GM12878 (cell line): ENCODE measurements around the gene QRFP. TPM values are rescaled to one million over a fixed set of nuclear protein-coding genes. Genes with fewer than 3 reads are reported as not detected.

Source experiments
- ATAC-seq: fragments of 200-7000 bp; cut with Tn5 transposase; 3 replicates; pipeline ENCODE4 v1.9.1; 2020; ENCODE audit warnings: mild to moderate bottlenecking, moderate library complexity
- BruUV-seq: library from RNA; stranded (reverse); fragments of 400-500 nt; replicated peaks from 2 replicates; lab custom pipeline; 2021; lab: Mats Ljungman, UMichigan
- CTCF ChIA-PET: fragments of 300-600 bp; sonication (Branson Sonifier 250); formaldehyde crosslinking; extraction: SDS; loops from one replicate; lab custom pipeline; 2021; ENCODE audit warnings: inconsistent platforms; lab: Yijun Ruan, JAX
- POLR2A ChIA-PET: fragments of 350-600 bp; formaldehyde crosslinking; extraction: SDS; loops from one replicate; lab custom pipeline; 2021; ENCODE audit warnings: inconsistent platforms; lab: Charles Lee
- RAD21 ChIA-PET: fragments of 300-600 bp; sonication (Branson Sonifier 250); formaldehyde crosslinking; loops from one replicate; lab custom pipeline; 2023; ENCODE audit warnings: antibody characterized with exemption; ENCODE audit not compliant: unreplicated experiment; lab: Charles Lee
- SMC1A ChIA-PET: fragments of 300-600 bp; sonication (Branson Sonifier 250); formaldehyde crosslinking; loops from one replicate; lab custom pipeline; 2023; ENCODE audit not compliant: unreplicated experiment, uncharacterized antibody; lab: Charles Lee
- DNase-seq: peaks from one replicate; pipeline ENCODE4 v3.0.0-alpha.2; 2011; ENCODE audit warnings: low read depth, low spot score
- FAIRE-seq: peaks from 3 replicates; lab custom pipeline; 2011; peaks lifted over from hg19 to GRCh38; lab: Jason Lieb, UNC
- H2AFZ ChIP-seq: 2 replicates; pipeline ENCODE4 v1.6.0; 2011; ENCODE audit warnings: low read depth, low read length, control low read depth; ENCODE audit not compliant: control insufficient read depth
- H3K27ac ChIP-seq: 2 replicates; pipeline ENCODE4 v1.5.1; 2011; ENCODE audit warnings: control low read depth; ENCODE audit not compliant: control insufficient read depth, insufficient read depth
- H3K27me3 ChIP-seq, 2 experiments: replicated peaks in 1 of 2; 2 replicates each; pipeline versions ENCODE4 v1.6.0 to v1.6.1; 2011; ENCODE audit warnings: low read length in 1 of 2; ENCODE audit not compliant: control insufficient read depth in 2 of 2, insufficient read depth in 2 of 2
- H3K36me3 ChIP-seq, 2 experiments: 2 replicates each; pipeline ENCODE4 v1.5.1; 2011; ENCODE audit warnings: low read length in 1 of 2; ENCODE audit not compliant: control insufficient read depth in 2 of 2, insufficient read depth in 2 of 2
- H3K4me1 ChIP-seq: 2 replicates; pipeline ENCODE4 v1.6.1; 2011; ENCODE audit warnings: mild to moderate bottlenecking, low read length, moderate library complexity, mixed read lengths; ENCODE audit not compliant: control insufficient read depth, insufficient read depth
- H3K4me2 ChIP-seq: 2 replicates; pipeline ENCODE4 v1.6.0; 2011; ENCODE audit warnings: control low read depth; ENCODE audit not compliant: control insufficient read depth, insufficient read depth
- H3K4me3 ChIP-seq: fragments of 200-600 bp; sonication (generic); 2 replicates; pipeline ENCODE4 v1.5.1; 2016
- H3K79me2 ChIP-seq: 2 replicates; pipeline ENCODE4 v1.6.0; 2011; ENCODE audit warnings: low read length; ENCODE audit not compliant: control insufficient read depth, insufficient read depth
- H3K9ac ChIP-seq: 2 replicates; pipeline ENCODE4 v1.8.0; 2011; ENCODE audit warnings: low read length, control low read depth, mixed read lengths; ENCODE audit not compliant: control insufficient read depth, insufficient read depth
- H3K9me3 ChIP-seq: replicated peaks from 3 replicates; pipeline ENCODE4 v1.5.1; 2011; ENCODE audit warnings: mild to moderate bottlenecking, low read length; ENCODE audit not compliant: control insufficient read depth, insufficient read depth
- H4K20me1 ChIP-seq: 2 replicates; pipeline ENCODE4 v1.6.0; 2011; ENCODE audit not compliant: control insufficient read depth, insufficient read depth
- CHD2 ChIP-seq: IDR thresholded peaks from 2 replicates; pipeline ENCODE4 v1.6.1; 2011; ENCODE audit warnings: low read depth, low read length, improper control_type of control experiment, borderline replicate concordance
- DPF2 ChIP-seq: fragments of 450-650 bp; IDR thresholded peaks from 2 replicates; pipeline ENCODE4 v1.6.1; 2017; ENCODE audit warnings: mild to moderate bottlenecking
- EP300 ChIP-seq, 2 experiments: fragments of 150-350 bp in 1 of 2; IDR thresholded peaks; 2 replicates each; pipeline ENCODE4 v1.6.1; 2011 to 2012; ENCODE audit warnings: low read depth in 2 of 2, low read length in 2 of 2, borderline replicate concordance in 1 of 2, improper control_type of control experiment in 1 of 2, inconsistent platforms in 1 of 2; ENCODE audit not compliant: control insufficient read depth in 1 of 2
- HCFC1 ChIP-seq: fragments of 150-350 bp; IDR thresholded peaks from 2 replicates; pipeline ENCODE4 v1.6.1; 2014; ENCODE audit warnings: low read length
- MXI1 ChIP-seq: fragments of 150-350 bp; IDR thresholded peaks from 2 replicates; pipeline ENCODE4 v1.6.1; 2011; ENCODE audit warnings: low read depth, mild to moderate bottlenecking, inconsistent platforms, low read length, improper control_type of control experiment
- POU2F2 ChIP-seq: IDR thresholded peaks from 3 replicates; pipeline ENCODE4 v1.6.1; 2011; ENCODE audit warnings: low read depth, mild to moderate bottlenecking, low read length, borderline replicate concordance
- RB1 ChIP-seq: fragments of 450-650 bp; formaldehyde crosslinking; IDR thresholded peaks from 2 replicates; pipeline ENCODE4 v1.6.1; 2017; ENCODE audit warnings: mild to moderate bottlenecking, borderline replicate concordance
- WGBS: methylation state at CpG from one replicate; pipeline ENCODE4 v1.1.6; 2016; ENCODE audit warnings: low lambda C conversion rate; ENCODE audit not compliant: insufficient replicate concordance, insufficient coverage; ENCODE audit errors: missing lambda C conversion rate; 5-methylcytosine and 5-hydroxymethylcytosine counted together
- in situ Hi-C: fragments of 300-500 bp; cut with MboI; formaldehyde crosslinking; loops from 9 replicates; pipeline ENCODE4 v1.14.3; 2018; ENCODE audit warnings: mixed read lengths
- intact Hi-C: fragments of 100-400 bp; cut with micrococcal nuclease; formaldehyde crosslinking; loops from one replicate; pipeline ENCODE4 v1.14.2; 2022; ENCODE audit not compliant: unreplicated experiment
- polyA plus RNA-seq, 11 experiments: library from polyadenylated mRNA; depleted of rRNA in 4 of 11; unstranded in 6 of 11; stranded (reverse) in 5 of 11; fragments of >200 nt; fragmentation: Nextera tagmentation in 4 of 11; fragmentation: Illumina TruSeq in 1 of 11; extraction: Ambion mirVana in 4 of 11; extraction: Trizol in 1 of 11; gene quantifications; 1 replicate in 1 of 11; 2 replicates in 10 of 11; pipeline versions ENCODE4 v1.2.1 to v1.2.3, GENCODE V29; 2011 to 2016; ENCODE audit warnings: inconsistent platforms in 2 of 11, missing spikeins in 2 of 11, low read depth in 1 of 11
- total RNA-seq, 4 experiments: library from RNA; depleted of rRNA in 3 of 4; stranded (reverse); fragments of >200 nt in 3 of 4; fragmentation: Illumina TruSeq in 1 of 4; extraction: Trizol in 1 of 4; gene quantifications; 2 replicates each; pipeline versions ENCODE4 v1.2.1 to v1.2.3, GENCODE V29; 2013 to 2021
- TF ChIP-seq, protein P1 (sequence below): fragments of 450-650 bp; IDR thresholded peaks from 2 replicates; pipeline ENCODE4 v1.6.1; 2017; ENCODE audit warnings: mild to moderate bottlenecking
- TF ChIP-seq, protein P2 (sequence below): fragments of 450-650 bp; IDR thresholded peaks from 2 replicates; pipeline ENCODE4 v1.6.1; 2017; ENCODE audit warnings: antibody characterized with exemption, mild to moderate bottlenecking, moderate library complexity

The QRFP gene
- total and polyA plus RNA-seq, 10 of the 15 experiments (the other 5 are each of a cell fraction or from before 2014, with no cell fraction given), result not detected

DNA sequence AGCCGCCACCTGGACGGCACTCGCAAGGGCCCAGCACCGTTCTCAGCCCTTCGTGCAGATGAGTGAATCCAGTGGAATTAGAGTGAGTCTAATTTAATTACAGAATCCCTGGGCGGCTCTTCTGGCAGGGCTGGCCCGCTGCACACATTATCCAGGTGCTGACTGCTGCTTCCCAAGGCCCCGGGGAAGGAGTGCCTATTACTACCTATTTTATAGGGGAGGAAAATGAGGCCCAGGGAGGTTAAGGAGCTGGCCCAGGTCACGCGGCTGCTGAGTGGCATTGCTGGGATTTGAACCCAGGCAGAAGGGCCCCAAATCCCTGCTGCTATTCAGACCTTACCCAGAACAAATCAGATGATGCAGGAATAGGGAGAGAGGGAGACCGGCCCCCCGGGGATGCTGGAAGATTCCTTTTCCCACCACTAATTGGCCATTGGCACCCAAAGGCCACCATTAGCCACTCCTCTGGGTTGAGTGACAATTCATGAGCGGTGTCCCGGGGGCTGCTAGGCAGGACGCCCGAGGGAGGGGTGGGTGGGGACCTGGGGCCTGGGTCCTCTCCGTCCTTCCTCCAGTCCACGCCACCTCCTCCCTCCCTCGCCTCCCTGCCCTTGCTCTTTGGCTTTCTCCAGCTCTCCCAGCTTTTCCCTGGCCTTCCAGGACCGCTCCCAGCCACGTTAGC lies 10.3 kb upstream of the QRFP start:
- Histone ChIP-seq H3K9ac (no peak overlapping the region), H3K36me3 (no peaks in the 10 kb centered on the region), H3K4me1 (no peaks in the 10 kb centered on the region), H3K9me3 (no peaks in the 10 kb centered on the region), H3K79me2 (no peaks in the 10 kb centered on the region), H3K4me3 (no peak overlapping the region), H3K27ac (no peak overlapping the region), H4K20me1 (no peaks in the 10 kb centered on the region), H3K4me2 (no peak overlapping the region), H2AFZ (no peak overlapping the region), H3K27me3 (no peaks in the 10 kb centered on the region; a peak in 2 of 4 replicates)
- in situ Hi-C loops, result no loop called here
- FAIRE-seq (no peak), DNase-seq (no peak), ATAC-seq (no peak)
- BruUV-seq, result no TSS peak
- WGBS, result 49% methylated on average over 17 of the region's 21 CpGs
- POLR2A ChIA-PET, result no interaction called here
- intact Hi-C loops, result no loop called here
- no peak for TF ChIP-seq POU2F2
- TF ChIP-seq EP300 (IDR thresholded peaks at IDR 0.05; ENCODE audit: borderline replicate concordance in 1 of 2, control insufficient read depth in 1 of 2, low read depth in 2 of 2, low read length in 2 of 2), result no peak
- no peak for TF ChIP-seq HCFC1
- no peak for TF ChIP-seq MXI1
- no peak for TF ChIP-seq CHD2
- TF ChIP-seq DPF2, result no peak
- TF ChIP-seq, protein P1, sequence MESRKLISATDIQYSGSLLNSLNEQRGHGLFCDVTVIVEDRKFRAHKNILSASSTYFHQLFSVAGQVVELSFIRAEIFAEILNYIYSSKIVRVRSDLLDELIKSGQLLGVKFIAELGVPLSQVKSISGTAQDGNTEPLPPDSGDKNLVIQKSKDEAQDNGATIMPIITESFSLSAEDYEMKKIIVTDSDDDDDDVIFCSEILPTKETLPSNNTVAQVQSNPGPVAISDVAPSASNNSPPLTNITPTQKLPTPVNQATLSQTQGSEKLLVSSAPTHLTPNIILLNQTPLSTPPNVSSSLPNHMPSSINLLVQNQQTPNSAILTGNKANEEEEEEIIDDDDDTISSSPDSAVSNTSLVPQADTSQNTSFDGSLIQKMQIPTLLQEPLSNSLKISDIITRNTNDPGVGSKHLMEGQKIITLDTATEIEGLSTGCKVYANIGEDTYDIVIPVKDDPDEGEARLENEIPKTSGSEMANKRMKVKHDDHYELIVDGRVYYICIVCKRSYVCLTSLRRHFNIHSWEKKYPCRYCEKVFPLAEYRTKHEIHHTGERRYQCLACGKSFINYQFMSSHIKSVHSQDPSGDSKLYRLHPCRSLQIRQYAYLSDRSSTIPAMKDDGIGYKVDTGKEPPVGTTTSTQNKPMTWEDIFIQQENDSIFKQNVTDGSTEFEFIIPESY, result no peak
- TF ChIP-seq, protein P2, sequence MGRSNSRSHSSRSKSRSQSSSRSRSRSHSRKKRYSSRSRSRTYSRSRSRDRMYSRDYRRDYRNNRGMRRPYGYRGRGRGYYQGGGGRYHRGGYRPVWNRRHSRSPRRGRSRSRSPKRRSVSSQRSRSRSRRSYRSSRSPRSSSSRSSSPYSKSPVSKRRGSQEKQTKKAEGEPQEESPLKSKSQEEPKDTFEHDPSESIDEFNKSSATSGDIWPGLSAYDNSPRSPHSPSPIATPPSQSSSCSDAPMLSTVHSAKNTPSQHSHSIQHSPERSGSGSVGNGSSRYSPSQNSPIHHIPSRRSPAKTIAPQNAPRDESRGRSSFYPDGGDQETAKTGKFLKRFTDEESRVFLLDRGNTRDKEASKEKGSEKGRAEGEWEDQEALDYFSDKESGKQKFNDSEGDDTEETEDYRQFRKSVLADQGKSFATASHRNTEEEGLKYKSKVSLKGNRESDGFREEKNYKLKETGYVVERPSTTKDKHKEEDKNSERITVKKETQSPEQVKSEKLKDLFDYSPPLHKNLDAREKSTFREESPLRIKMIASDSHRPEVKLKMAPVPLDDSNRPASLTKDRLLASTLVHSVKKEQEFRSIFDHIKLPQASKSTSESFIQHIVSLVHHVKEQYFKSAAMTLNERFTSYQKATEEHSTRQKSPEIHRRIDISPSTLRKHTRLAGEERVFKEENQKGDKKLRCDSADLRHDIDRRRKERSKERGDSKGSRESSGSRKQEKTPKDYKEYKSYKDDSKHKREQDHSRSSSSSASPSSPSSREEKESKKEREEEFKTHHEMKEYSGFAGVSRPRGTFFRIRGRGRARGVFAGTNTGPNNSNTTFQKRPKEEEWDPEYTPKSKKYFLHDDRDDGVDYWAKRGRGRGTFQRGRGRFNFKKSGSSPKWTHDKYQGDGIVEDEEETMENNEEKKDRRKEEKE, result no peak
- TF ChIP-seq RB1, result no peak
- SMC1A ChIA-PET, result no interaction called here
- RAD21 ChIA-PET, result no interaction called here
- CTCF ChIA-PET, result interaction anchor here (0.6 to 1.7 kb wide), 2 partner anchors 36 to 37 kb away, joined by 4 to 5 read pairs; no protein-coding TSS in a partner anchor
